Stimulated activated effector memory CD8-positive, alpha-beta T cell treated with anti-CD3 and anti-CD28 coated beads, Interleukin-12 subunit alpha, Interleukin-12 subunit beta, amount 100 ng/mL, for 72 hours (primary cell): ENCODE measurements around the gene DNAH14.

Experiments used
- ATAC-seq: fragments of 150-1000 bp; cut with Tn5 transposase; 2 replicates; pipeline ENCODE4 v1.10.0; 2021
- DNase-seq, 2 donors: peaks; one replicate each; pipeline ENCODE4 v3.0.0; 2021 to 2022; ENCODE audit warnings: low spot score in 2 of 2
- H3K27ac Mint-ChIP-seq: one replicate; pipeline ENCODE4 v1.8.0; 2022; ENCODE audit warnings: mild to moderate bottlenecking, mixed read lengths
- H3K36me3 Mint-ChIP-seq: one replicate; pipeline ENCODE4 v1.8.0; 2022; ENCODE audit warnings: mild to moderate bottlenecking, mixed read lengths
- H3K4me1 Mint-ChIP-seq: one replicate; pipeline ENCODE4 v1.8.0; 2022; ENCODE audit warnings: mixed read lengths
- H3K4me3 Mint-ChIP-seq: one replicate; pipeline ENCODE4 v1.8.0; 2022; ENCODE audit warnings: mild to moderate bottlenecking, mixed read lengths
- H3K9me3 Mint-ChIP-seq: one replicate; pipeline ENCODE4 v1.8.0; 2022; ENCODE audit warnings: mixed read lengths

The DNAH14 gene

DNA sequence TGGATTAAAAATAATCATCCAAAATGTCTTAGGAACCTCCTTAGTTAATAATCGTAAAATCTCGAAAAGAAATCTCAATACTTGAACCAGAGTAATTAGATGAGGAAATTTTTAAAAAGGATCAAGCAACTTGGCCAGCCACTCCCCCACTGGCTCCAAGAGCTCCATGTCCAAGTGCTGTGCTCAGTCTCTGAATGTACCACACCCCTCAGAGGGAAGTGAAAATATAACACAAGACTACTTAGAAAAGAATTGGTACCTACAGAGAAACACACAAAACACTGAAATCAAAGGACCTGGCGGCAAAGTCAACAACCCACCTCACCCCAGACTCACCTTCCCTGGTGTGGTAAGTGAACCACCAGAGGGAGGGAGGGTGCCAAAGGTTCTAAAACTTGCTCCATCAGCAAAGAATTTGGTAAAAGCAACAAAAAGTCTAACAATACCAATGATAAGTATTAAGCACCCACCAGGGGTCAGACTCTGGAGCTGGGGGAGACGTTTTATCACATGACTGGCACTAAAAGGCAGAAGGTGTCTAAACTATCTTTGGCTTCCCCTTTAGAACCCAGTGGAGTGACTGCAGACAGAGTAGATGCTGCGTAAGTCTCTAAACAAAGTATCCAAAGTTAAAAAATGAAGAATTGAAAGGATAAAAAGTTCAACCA lies 484.4 kb downstream of the DNAH14 start:
- Mint-ChIP-seq H3K27ac (no peak overlapping the region), H3K9me3 (no peaks in the 10 kb centered on the region), H3K36me3 (peaks cover 100% of the 10 kb centered on the region), H3K4me1 (peaks cover 19% of the 10 kb centered on the region), H3K4me3 (no peak overlapping the region)
- no peak for ATAC-seq
- DNase-seq, result no peak

DNA sequence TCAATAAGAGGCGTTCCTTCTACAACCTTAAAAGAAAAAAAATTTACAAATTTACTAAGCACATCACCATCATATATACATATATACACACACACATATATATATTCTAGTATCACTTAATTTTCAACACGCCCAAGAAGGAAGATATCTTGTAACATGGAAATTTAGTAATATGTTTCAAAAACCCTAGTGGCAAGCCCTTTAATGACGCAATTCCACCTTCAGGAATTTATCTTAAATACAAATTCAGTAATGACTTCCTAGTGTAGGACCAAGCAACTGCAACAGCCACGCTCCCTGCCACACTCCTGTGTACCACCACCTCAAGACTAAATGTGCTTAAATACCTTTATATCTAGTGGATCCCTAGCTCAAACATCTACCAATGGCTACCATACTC lies 485.8 kb downstream of the DNAH14 start:
- ATAC-seq (no peak), DNase-seq (no peak)
- peak overlapping the region; percentile 3 for H3K27ac Mint-ChIP-seq
- H3K4me3 Mint-ChIP-seq, result no peak overlapping the region
- peaks cover 100% of the 10 kb centered on the region for H3K36me3 Mint-ChIP-seq
- peaks cover 19% of the 10 kb centered on the region for H3K4me1 Mint-ChIP-seq
- H3K9me3 Mint-ChIP-seq, result no peaks in the 10 kb centered on the region

DNA sequence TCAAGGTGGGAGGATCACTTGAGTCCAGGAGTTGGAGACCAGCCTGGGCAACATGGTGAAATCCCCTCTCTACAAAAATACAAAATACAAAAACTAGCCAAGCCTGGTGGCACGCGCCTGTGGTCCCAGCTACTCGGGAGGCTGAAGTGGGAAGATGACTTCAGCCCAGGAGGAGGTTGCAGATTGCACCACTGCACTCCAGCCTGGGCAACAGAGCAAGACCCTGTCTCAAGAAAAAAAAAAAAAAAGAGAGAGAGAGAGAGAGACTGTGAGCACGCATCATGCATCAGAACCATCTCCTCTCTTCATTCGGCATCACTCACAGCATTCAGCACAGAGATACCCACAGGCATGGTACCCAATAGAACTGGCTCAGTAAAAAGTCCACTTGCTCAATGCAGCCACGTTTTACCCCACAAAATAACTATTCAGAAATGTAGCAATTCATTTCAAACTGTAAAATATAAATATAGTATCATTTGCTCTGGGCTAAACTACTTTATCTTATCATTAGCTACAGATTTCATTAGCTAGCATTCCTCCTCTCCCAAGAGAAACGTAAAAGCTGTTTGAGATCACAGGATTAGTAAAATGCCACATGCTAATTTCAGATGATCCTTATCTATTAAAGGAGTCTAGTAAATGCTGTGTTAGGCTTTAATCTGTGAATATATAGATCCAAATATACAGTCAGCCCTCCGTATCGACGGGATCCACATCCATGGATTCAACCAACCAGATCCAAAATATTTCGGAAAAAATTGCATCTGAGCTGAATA lies 486.7 kb downstream of the DNAH14 start:
- no peak overlapping the region for H3K4me3 Mint-ChIP-seq
- peaks cover 100% of the 10 kb centered on the region for H3K36me3 Mint-ChIP-seq
- no peak for DNase-seq
- peak overlapping the region; percentile 3 for H3K27ac Mint-ChIP-seq
- no peaks in the 10 kb centered on the region for H3K9me3 Mint-ChIP-seq
- H3K4me1 Mint-ChIP-seq, result peaks cover 15% of the 10 kb centered on the region
- no peak for ATAC-seq

DNA sequence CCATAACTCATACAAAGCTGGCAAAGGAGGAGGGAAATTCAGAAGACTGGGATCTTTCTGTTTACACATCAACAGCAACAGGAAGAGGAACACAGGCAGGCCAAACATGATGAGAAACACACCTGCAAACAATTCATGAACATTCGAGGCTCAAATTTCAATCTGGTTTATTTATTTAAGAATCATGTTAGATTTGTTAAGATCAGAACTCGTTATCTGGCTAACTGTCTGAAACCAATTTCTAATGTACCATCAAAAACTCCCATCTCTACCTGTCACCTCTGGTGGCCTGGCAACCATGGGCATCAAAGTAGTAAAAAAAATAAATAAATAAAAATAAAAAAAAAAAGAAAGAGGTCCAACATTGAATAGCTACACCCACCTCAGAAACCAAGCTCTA lies 488.6 kb downstream of the DNAH14 start:
- no peak for ATAC-seq
- Mint-ChIP-seq H3K27ac (peak overlapping the region; percentile 74), H3K36me3 (peaks cover 100% of the 10 kb centered on the region)

GRCh38 chr1:225418598-225418997 lies 489.1 kb downstream of the DNAH14 start:
- no peak for ATAC-seq
- H3K27ac Mint-ChIP-seq, result peak overlapping the region; percentile 70
- H3K36me3 Mint-ChIP-seq, result peaks cover 100% of the 10 kb centered on the region
- no peak for DNase-seq
- peaks cover 34% of the 10 kb centered on the region for H3K4me1 Mint-ChIP-seq
- H3K9me3 Mint-ChIP-seq, result no peaks in the 10 kb centered on the region
- H3K4me3 Mint-ChIP-seq, result no peak overlapping the region

More for the DNA sequence above, 488.6 kb downstream of the DNAH14 start:
- peaks cover 28% of the 10 kb centered on the region for H3K4me1 Mint-ChIP-seq
- no peak for DNase-seq
- H3K9me3 Mint-ChIP-seq, result no peaks in the 10 kb centered on the region
- H3K4me3 Mint-ChIP-seq, result no peak overlapping the region

DNA sequence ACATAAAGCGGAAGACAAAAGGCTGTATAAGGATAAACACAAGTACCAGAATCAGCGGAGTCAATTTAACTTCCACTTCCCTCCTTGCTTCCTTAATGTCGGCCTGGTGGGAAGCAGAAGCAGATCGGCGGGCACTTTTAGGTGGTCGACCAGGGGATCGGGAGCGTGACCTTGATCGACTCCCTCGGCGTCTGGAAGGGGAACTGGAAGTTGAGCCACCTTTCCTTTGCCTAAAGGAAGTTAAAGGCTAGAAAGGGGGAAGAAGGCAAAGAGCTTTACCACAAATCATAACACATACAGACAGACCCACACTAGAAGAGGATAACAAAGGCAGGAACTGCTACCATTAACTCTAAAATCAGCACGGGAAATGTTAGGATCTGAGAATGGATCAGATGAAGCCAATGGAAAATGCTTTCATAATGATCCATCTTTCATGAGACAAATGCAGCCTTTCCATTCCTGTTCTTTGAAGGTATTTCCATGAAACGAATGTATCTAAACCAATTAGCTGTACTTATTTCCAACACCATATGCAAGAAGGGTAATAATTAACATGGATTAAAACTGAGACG lies 492.6 kb downstream of the DNAH14 start:
- DNase-seq, result no peak
- ATAC-seq, result no peak
- Mint-ChIP-seq H3K36me3 (peaks cover 68% of the 10 kb centered on the region), H3K4me1 (peaks cover 58% of the 10 kb centered on the region), H3K9me3 (no peaks in the 10 kb centered on the region), H3K4me3 (no peak overlapping the region), H3K27ac (peak overlapping the region; percentile 79)

DNA sequence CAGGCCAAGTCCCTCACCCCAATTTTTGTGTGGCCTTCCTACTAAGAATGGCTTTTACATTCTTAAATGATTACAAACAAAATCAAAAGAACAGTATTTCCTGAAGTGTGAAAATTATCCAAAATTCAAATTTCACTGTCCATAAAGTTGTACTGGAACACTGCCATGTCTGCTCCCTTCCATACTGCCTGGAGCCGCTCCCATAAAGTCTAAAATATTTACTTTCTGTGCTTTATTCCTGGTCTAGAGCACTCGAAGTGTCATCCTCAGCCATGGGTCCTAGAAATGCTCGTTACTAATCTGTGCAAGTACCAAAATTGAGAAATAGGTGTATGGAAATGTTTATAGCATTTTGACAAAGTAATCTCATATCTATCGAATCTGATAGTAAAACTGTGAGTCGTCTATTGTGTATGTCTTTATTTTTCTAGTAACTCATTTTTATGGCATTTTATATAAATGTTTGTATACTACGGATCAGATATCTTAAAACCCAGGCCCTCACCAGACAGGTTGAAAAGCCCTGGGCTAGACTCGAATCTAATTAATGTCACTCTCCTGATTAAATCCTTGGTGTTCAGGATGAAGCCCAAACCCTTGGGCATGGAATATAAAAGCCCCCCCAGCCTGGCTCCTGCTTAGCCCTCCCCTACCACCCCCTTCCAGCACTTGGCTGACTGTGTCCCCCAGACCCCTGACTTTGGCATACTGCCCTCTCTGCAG lies 493.5 kb downstream of the DNAH14 start:
- H3K4me3 Mint-ChIP-seq, result peak overlapping the region; percentile 85
- ATAC-seq, result no peak
- H3K36me3 Mint-ChIP-seq, result peaks cover 60% of the 10 kb centered on the region

DNA sequence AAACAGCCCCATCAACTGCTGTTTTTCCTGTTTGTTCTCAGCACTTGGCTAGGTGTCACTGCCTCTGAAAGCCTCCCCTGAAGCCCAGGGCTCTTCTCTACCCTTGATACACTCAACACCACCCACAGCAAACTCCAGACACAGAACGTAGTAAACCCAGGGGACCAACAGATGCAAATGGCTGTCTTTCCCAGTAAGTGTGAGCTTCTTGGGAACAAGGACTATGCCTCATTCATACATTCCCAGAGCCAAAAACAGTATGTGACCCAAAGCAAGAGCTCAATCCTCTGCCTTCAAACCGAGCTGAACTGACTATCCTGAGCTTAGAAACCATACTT lies 494.0 kb downstream of the DNAH14 start:
- no peak for ATAC-seq
- Mint-ChIP-seq H3K9me3 (no peaks in the 10 kb centered on the region), H3K36me3 (peaks cover 58% of the 10 kb centered on the region), H3K4me3 (peak overlapping the region; percentile 85), H3K4me1 (peaks cover 56% of the 10 kb centered on the region), H3K27ac (peak overlapping the region; percentile 79)
- no peak for DNase-seq

More for the DNA sequence above, 493.5 kb downstream of the DNAH14 start:
- DNase-seq, result no peak
- peaks cover 58% of the 10 kb centered on the region for H3K4me1 Mint-ChIP-seq
- H3K9me3 Mint-ChIP-seq, result no peaks in the 10 kb centered on the region
- peak overlapping the region; percentile 79 for H3K27ac Mint-ChIP-seq

DNA sequence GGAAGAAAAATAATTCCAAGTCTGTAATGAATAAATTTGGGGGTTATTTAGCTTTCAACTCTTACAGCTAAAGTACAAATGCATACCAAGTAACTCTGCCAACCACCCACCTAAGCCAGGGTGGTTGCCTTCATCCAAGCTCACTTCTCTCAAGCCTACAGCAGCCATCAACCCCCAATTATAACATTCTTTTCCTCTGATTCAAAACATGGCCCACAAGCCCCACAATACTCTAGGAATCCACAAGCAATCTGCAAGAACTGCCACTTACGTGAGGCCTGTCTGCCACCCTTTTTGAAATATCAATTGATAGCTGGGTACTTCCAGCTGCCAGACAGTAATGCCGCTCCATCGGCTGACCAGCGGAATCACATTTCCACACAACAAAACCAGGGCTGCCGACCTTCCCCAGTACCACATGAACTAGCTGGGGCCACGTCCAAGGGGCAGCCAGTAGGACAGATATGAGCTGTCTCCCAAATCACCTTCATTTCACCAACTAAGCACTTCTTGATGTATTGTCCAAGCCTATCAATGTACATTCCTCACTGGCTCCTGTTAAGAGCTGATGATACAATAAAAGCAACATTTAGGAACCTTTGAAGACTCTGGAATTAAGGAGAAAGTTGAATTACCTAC lies 495.2 kb downstream of the DNAH14 start:
- Mint-ChIP-seq H3K9me3 (no peaks in the 10 kb centered on the region), H3K27ac (peak overlapping the region; percentile 69), H3K4me3 (peak overlapping the region; percentile 85), H3K36me3 (peaks cover 48% of the 10 kb centered on the region), H3K4me1 (peaks cover 49% of the 10 kb centered on the region)
- ATAC-seq (no peak), DNase-seq (no peak)

DNA sequence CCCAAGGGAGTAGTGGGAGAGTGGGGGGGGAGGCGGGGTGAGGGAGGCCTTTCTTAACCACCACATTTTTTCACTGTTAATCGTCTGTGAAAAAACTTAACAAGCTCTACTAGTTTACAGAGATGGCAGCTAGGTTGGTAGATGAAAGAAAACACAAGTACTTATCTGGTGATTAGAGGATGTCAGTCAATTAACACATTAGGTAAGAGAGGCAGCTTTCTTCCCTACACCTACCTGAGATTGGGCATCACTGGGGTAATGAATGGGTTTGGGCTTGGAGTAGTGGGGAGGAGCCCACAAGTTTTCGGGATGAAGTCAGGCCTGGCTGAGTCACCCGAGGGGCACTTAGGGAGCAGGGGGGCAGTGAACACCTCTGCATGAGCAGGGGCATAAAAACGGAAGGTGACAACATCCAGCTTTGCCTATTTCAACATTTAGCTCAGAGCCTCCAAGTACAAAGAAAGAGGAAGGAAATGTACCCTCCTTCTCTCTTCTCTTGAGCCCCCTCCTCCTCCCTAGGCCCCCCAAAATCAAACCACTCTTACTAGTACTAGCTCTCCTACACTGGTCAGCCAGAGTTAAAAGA lies 495.8 kb downstream of the DNAH14 start:
- peak overlapping the region; percentile 85 for H3K4me3 Mint-ChIP-seq
- H3K27ac Mint-ChIP-seq, result peak overlapping the region; percentile 77
- no peak for DNase-seq
- no peak for ATAC-seq
- peaks cover 42% of the 10 kb centered on the region for H3K36me3 Mint-ChIP-seq
- H3K9me3 Mint-ChIP-seq, result no peaks in the 10 kb centered on the region
- peaks cover 49% of the 10 kb centered on the region for H3K4me1 Mint-ChIP-seq

DNA sequence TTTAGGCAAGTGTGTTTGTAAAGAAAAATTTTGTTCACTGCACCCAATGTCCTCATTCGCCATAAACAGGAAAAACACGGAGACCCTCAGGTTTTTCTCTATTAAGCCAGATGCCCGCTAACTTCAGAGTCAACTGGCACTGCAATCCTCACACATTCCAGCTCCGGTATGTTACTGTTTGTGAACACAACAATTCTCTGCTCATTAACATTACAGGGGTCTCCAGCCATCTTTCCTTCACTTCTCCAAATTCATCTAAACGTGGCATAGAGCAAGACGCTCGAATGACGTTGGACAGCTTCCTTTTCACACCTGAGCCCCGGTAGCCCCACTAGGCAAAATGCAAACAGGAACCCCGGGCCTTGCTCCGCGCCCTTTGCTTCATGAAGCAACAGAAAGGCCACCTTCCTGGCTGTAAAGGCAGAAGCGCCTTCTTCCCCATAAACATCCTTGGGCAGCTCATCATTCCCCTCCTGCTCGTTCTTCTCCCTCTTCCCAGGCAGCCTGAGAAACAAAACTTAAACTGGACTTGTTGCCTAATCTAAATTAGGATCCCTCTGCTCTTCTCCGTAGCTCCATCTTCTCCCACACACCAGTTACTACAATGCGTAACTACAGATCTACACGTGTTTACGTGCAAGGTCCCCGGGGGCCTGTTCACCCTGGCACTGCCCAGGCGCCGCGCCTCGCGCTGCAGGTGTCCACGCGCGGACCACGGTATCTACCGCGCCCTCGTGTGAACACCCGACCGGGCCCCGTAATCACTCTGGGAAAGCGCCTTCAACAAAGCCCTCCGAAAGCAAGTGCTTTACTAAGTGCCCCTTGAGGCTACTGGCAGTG lies 497.1 kb downstream of the DNAH14 start:
- Mint-ChIP-seq H3K27ac (peak overlapping the region; percentile 77), H3K9me3 (no peaks in the 10 kb centered on the region), H3K4me3 (peak overlapping the region; percentile 85), H3K4me1 (peaks cover 49% of the 10 kb centered on the region), H3K36me3 (peaks cover 29% of the 10 kb centered on the region)
- peak in 1 of 2 donors; percentile 60 for DNase-seq
- peak; percentile 6 for ATAC-seq

- Mint-ChIP-seq H3K36me3 (peaks cover 20% of the 10 kb centered on the region), H3K4me1 (peaks cover 42% of the 10 kb centered on the region), H3K4me3 (peak within 1 kb of the TSS; percentile 85), H3K27ac (peak within 1 kb of the TSS; percentile 85), H3K9me3 (no peaks in the 10 kb centered on the region)
- no peak for DNase-seq
- ATAC-seq, result peak; percentile 56
Observed at GRCh38 chr1:225427235-225428067, 498.0 kb downstream of the DNAH14 start, which contains the start of gene LBR. Gene LBR, minus strand, starts transcription at chr1:225428038. Its CDS starts 3,963 bp downstream, at chr1:225424075.
